H9 (cell line): ENCODE data around the gene VSTM4. TPM values are rescaled to one million over a fixed set of nuclear protein-coding genes. Genes with fewer than 3 reads are reported as not detected.

Source experiments
- DNase-seq: peaks from one replicate; pipeline ENCODE4 v3.0.0-alpha.2; 2017
- H2AFZ ChIP-seq: one replicate; pipeline ENCODE4 v1.6.1; 2013; ENCODE audit warnings: mild to moderate bottlenecking, low read length, control low read depth, moderate library complexity
- H2AK5ac ChIP-seq: 2 replicates; pipeline ENCODE4 v1.6.1; 2013; ENCODE audit warnings: low read length, control low read depth, mixed read lengths; ENCODE audit not compliant: insufficient read length
- H2BK120ac ChIP-seq: one replicate; pipeline ENCODE4 v1.6.1; 2013; ENCODE audit warnings: low read depth, mild to moderate bottlenecking, low read length, control low read depth, inconsistent platforms; ENCODE audit not compliant: poor library complexity, severe bottlenecking
- H2BK12ac ChIP-seq: 2 replicates; pipeline ENCODE4 v1.6.1; 2013; ENCODE audit warnings: low read length, control low read depth, mixed read lengths, low read depth; ENCODE audit not compliant: insufficient read length
- H2BK15ac ChIP-seq: 2 replicates; pipeline ENCODE4 v1.6.1; 2013; ENCODE audit warnings: low read depth, low read length, control low read depth
- H2BK20ac ChIP-seq: one replicate; pipeline ENCODE4 v1.6.1; 2013; ENCODE audit warnings: low read depth, mild to moderate bottlenecking, low read length, control low read depth, inconsistent platforms; ENCODE audit not compliant: poor library complexity, severe bottlenecking
- H2BK5ac ChIP-seq: 2 replicates; pipeline ENCODE4 v1.6.1; 2013; ENCODE audit warnings: low read length, control low read depth, mixed read lengths; ENCODE audit not compliant: insufficient read length
- H3K14ac ChIP-seq: 2 replicates; pipeline ENCODE4 v1.6.1; 2013; ENCODE audit warnings: low read length, control low read depth; ENCODE audit not compliant: insufficient read depth
- H3K18ac ChIP-seq: 2 replicates; pipeline ENCODE4 v1.6.1; 2013; ENCODE audit warnings: low read depth, mild to moderate bottlenecking, mixed read lengths, low read length, control low read depth; ENCODE audit not compliant: insufficient read length
- H3K23ac ChIP-seq: 2 replicates; pipeline ENCODE4 v1.6.1; 2013; ENCODE audit warnings: low read length, control low read depth, mixed read lengths, low read depth; ENCODE audit not compliant: insufficient read length
- H3K23me2 ChIP-seq: 2 replicates; pipeline ENCODE4 v1.6.1; 2013; ENCODE audit warnings: low read depth, mild to moderate bottlenecking, mixed read lengths, low read length, control low read depth; ENCODE audit not compliant: insufficient read length, poor library complexity, severe bottlenecking
- H3K27ac ChIP-seq: 2 replicates; pipeline ENCODE4 v1.5.1; 2013; ENCODE audit warnings: low read length, control low read depth, mixed read lengths, low read depth; ENCODE audit not compliant: insufficient read length
- H3K27me3 ChIP-seq: 2 replicates; pipeline ENCODE4 v1.6.1; 2013; ENCODE audit warnings: low read length, control low read depth, inconsistent platforms; ENCODE audit not compliant: insufficient read depth
- H3K4ac ChIP-seq: 2 replicates; pipeline ENCODE4 v1.6.1; 2013; ENCODE audit warnings: low read depth, mild to moderate bottlenecking, control low read depth, inconsistent platforms, low read length, moderate library complexity
- H3K4me1 ChIP-seq: 2 replicates; pipeline ENCODE4 v1.6.1; 2013; ENCODE audit warnings: low read length, control low read depth, inconsistent platforms; ENCODE audit not compliant: insufficient read depth
- H3K4me2 ChIP-seq: 2 replicates; pipeline ENCODE4 v1.6.1; 2013; ENCODE audit warnings: low read length, control low read depth, mixed read lengths; ENCODE audit not compliant: insufficient read length, insufficient read depth
- H3K56ac ChIP-seq: 2 replicates; pipeline ENCODE4 v1.6.1; 2013; ENCODE audit warnings: low read depth, mild to moderate bottlenecking, mixed read lengths, low read length, control low read depth; ENCODE audit not compliant: insufficient read length
- H3K79me1 ChIP-seq: 2 replicates; pipeline ENCODE4 v1.6.1; 2013; ENCODE audit warnings: low read depth, mild to moderate bottlenecking, moderate library complexity, low read length, control low read depth, inconsistent platforms; ENCODE audit not compliant: insufficient read depth, poor library complexity, severe bottlenecking
- H3K79me2 ChIP-seq: 2 replicates; pipeline ENCODE4 v1.6.1; 2013; ENCODE audit warnings: low read length, control low read depth, inconsistent platforms; ENCODE audit not compliant: insufficient read depth
- H3K9ac ChIP-seq: 2 replicates; pipeline ENCODE4 v1.6.1; 2013; ENCODE audit warnings: low read length, control low read depth, mixed read lengths; ENCODE audit not compliant: insufficient read length; ENCODE audit errors: extremely low read depth
- H3K9me3 ChIP-seq: one replicate; pipeline ENCODE4 v1.6.1; 2013; ENCODE audit warnings: low read depth, low read length, inconsistent platforms; ENCODE audit not compliant: control insufficient read depth
- H3T11ph ChIP-seq: one replicate; pipeline ENCODE4 v1.6.1; 2013; ENCODE audit warnings: mild to moderate bottlenecking, low read length, control low read depth, inconsistent platforms
- H4K20me1 ChIP-seq: one replicate; pipeline ENCODE4 v1.6.1; 2013; ENCODE audit not compliant: control insufficient read depth, insufficient read length, insufficient read depth
- H4K5ac ChIP-seq: 2 replicates; pipeline ENCODE4 v1.6.1; 2013; ENCODE audit warnings: low read depth, mild to moderate bottlenecking, mixed read lengths, low read length, control low read depth; ENCODE audit not compliant: insufficient read length
- H4K8ac ChIP-seq: replicated peaks from 2 replicates; pipeline ENCODE4 v1.6.1; 2013; ENCODE audit warnings: low read length, control low read depth, mixed read lengths, low read depth; ENCODE audit not compliant: insufficient read length
- H4K91ac ChIP-seq: 2 replicates; pipeline ENCODE4 v1.6.1; 2013; ENCODE audit warnings: low read depth, mild to moderate bottlenecking, moderate library complexity, mixed read lengths, low read length, control low read depth; ENCODE audit not compliant: insufficient read length
- H3K27ac Mint-ChIP-seq, 3 experiments: 2 replicates in 2 of 3; 3 replicates in 1 of 3; pipeline ENCODE4 v1.8.0; 2020 to 2021; ENCODE audit warnings: mixed read lengths in 3 of 3, mild to moderate bottlenecking in 1 of 3, moderate library complexity in 1 of 3
- H3K27me3 Mint-ChIP-seq: 2 replicates; pipeline ENCODE4 v1.8.0; 2021; ENCODE audit warnings: low read depth, mild to moderate bottlenecking, moderate library complexity, mixed read lengths
- H3K36me3 Mint-ChIP-seq, 3 experiments: 2 replicates in 2 of 3; 3 replicates in 1 of 3; pipeline ENCODE4 v1.8.0; 2020 to 2021; ENCODE audit warnings: low read depth in 3 of 3, mixed read lengths in 3 of 3; ENCODE audit not compliant: insufficient read depth in 1 of 3
- H3K4me1 Mint-ChIP-seq, 2 experiments: 2 replicates each; pipeline ENCODE4 v1.8.0; 2020; ENCODE audit warnings: mixed read lengths in 2 of 2
- H3K4me3 Mint-ChIP-seq, 2 experiments: 2 replicates in 1 of 2; 3 replicates in 1 of 2; pipeline ENCODE4 v1.8.0; 2020 to 2021; ENCODE audit warnings: mild to moderate bottlenecking in 2 of 2, mixed read lengths in 2 of 2, moderate library complexity in 1 of 2
- H3K9me3 Mint-ChIP-seq, 2 experiments: 2 replicates in 1 of 2; 3 replicates in 1 of 2; pipeline ENCODE4 v1.8.0; 2020; ENCODE audit warnings: mild to moderate bottlenecking in 2 of 2, mixed read lengths in 2 of 2, moderate library complexity in 1 of 2
- CTCF ChIP-seq: fragments of 200-600 bp; sonication (generic); conservative IDR thresholded peaks from 3 replicates; pipeline ENCODE4 v1.8.0; 2021; ENCODE audit warnings: antibody characterized with exemption, mild to moderate bottlenecking
- WGBS: extraction: QIAGEN DNeasy Blood & Tissue Kit; methylation state at CpG from one replicate; pipeline ENCODE4 v1.1.7; 2013; ENCODE audit warnings: missing lambda C conversion rate, low lambda C conversion rate, mixed read lengths; ENCODE audit not compliant: insufficient read length; ENCODE audit errors: extremely low coverage; 5-methylcytosine and 5-hydroxymethylcytosine counted together
- total RNA-seq: library from RNA; stranded (reverse); gene quantifications from 2 replicates; pipeline ENCODE4 v1.2.1, GENCODE V29; 2021

Gene VSTM4
- total RNA-seq, 1 experiment from 2014 or later = 0.44 TPM

- peak overlapping the region in 1 of 3 experiments; percentile 14; a peak in 1 of 7 replicates for H3K27ac Mint-ChIP-seq
Observed at GRCh38 chr10:49118430-49119074, 3.2 kb upstream of the VSTM4 start.

More at GRCh38 chr10:49118430-49119074, 3.2 kb upstream of the VSTM4 start:
- Histone ChIP-seq H4K20me1 (no peaks in the 10 kb centered on the region), H2BK12ac (no peak overlapping the region), H2BK20ac (no peak overlapping the region), H2BK15ac (no peak overlapping the region), H2AFZ (no peak overlapping the region), H3K4me2 (no peak overlapping the region), H3K4me1 (no peaks in the 10 kb centered on the region), H3K23ac (no peak overlapping the region), H3K27me3 (no peaks in the 10 kb centered on the region; the same call in 1 of the 2 replicates), H4K91ac (no peak overlapping the region), H3K27ac (no peak overlapping the region), H4K8ac (no peak overlapping the region), H3K23me2 (peaks cover 5% of the 10 kb centered on the region), H2AK5ac (no peak overlapping the region), H3K56ac (no peak overlapping the region), H3K9me3 (no peaks in the 10 kb centered on the region), H3K79me1 (no peaks in the 10 kb centered on the region), H3K14ac (no peak overlapping the region), H3K79me2 (no peaks in the 10 kb centered on the region), H3K18ac (no peak overlapping the region), H3T11ph (no peak overlapping the region), H2BK5ac (no peak overlapping the region), H2BK120ac (no peak overlapping the region), H4K5ac (no peak overlapping the region), H3K4ac (no peak overlapping the region), H3K9ac (no peak overlapping the region)
- H3K9me3 Mint-ChIP-seq = no peaks in the 10 kb centered on the region; a peak in 1 of 5 replicates
- TF ChIP-seq CTCF = no peak
- no peak for DNase-seq
- H3K27me3 Mint-ChIP-seq = peaks cover 37% of the 10 kb centered on the region
- no peak overlapping the region for H3K4me3 Mint-ChIP-seq
- no CpG with 5 or more reads among the region's 6 CpGs for WGBS
- H3K36me3 Mint-ChIP-seq = no peaks in the 10 kb centered on the region
- H3K4me1 Mint-ChIP-seq = peaks cover 3 to 4% of the 10 kb centered on the region in 2 experiments; a peak in 1 of 4 replicates
